GM06990 (cell line): ENCODE measurements around the gene GPD1.
A peak's percentile ranks its signal among the peaks of the same experiment; 100 is the strongest.

Experiments
- DNase-seq: peaks from one replicate; pipeline ENCODE4 v3.0.0-alpha.2; 2011; ENCODE audit not compliant: insufficient read length; ENCODE audit errors: extremely low read depth
- H3K27me3 ChIP-seq: replicated peaks from 2 replicates; pipeline ENCODE4 v1.6.0; 2011; ENCODE audit warnings: low read length; ENCODE audit not compliant: control insufficient read depth, insufficient read depth
- H3K36me3 ChIP-seq: 2 replicates; pipeline ENCODE4 v1.5.1; 2011; ENCODE audit warnings: low read length; ENCODE audit not compliant: control insufficient read depth, insufficient read depth
- H3K4me3 ChIP-seq: replicated peaks from 2 replicates; pipeline ENCODE4 v1.5.1; 2011; ENCODE audit warnings: low read depth, mild to moderate bottlenecking, control low read depth, low read length
- CTCF ChIP-seq: IDR thresholded peaks from 2 replicates; pipeline ENCODE4 v1.5.1; 2011; ENCODE audit warnings: low read length, control low read depth, mild to moderate bottlenecking, inconsistent platforms; ENCODE audit not compliant: insufficient read depth, poor library complexity, severe bottlenecking

The GPD1 gene

GRCh38 chr12:50111693-50112455 is 8.1 kb downstream of the GPD1 start, which contains the start of gene COX14:
COX14 (plus strand) TSS chr12:50112236; CDS start chr12:50120044, 7,808 bp downstream.
- TF ChIP-seq CTCF = peak; percentile 96
- 0 out of 2 replicates have a peak, but pooled peaks cover 2% of the 10 kb centered on the region for H3K36me3 ChIP-seq
- peak within 1 kb of the TSS; percentile 100 for H3K4me3 ChIP-seq
- DNase-seq = peak; percentile 98
- H3K27me3 ChIP-seq = no peaks in the 10 kb centered on the region

- Histone ChIP-seq H3K4me3 (peak overlapping the region; percentile 100), H3K27me3 (no peaks in the 10 kb centered on the region), H3K36me3 (peaks cover 2% of the 10 kb centered on the region; the same call in 1 of the 2 replicates)
- no peak for DNase-seq
- no peak for TF ChIP-seq CTCF
Measured at GRCh38 chr12:50112456-50113218, 8.8 kb downstream of the GPD1 start.

GRCh38 chr12:50117057-50117622 is 13.3 kb downstream of the GPD1 start:
- TF ChIP-seq CTCF = no peak
- Histone ChIP-seq H3K4me3 (no peak overlapping the region), H3K27me3 (no peaks in the 10 kb centered on the region), H3K36me3 (peaks cover 5% of the 10 kb centered on the region)
- DNase-seq = no peak

- no peak for TF ChIP-seq CTCF
- Histone ChIP-seq H3K4me3 (no peak overlapping the region), H3K27me3 (no peaks in the 10 kb centered on the region), H3K36me3 (peaks cover 5% of the 10 kb centered on the region)
- no peak for DNase-seq
Measured at GRCh38 chr12:50119387-50119786, 15.6 kb downstream of the GPD1 start.

GRCh38 chr12:50120521-50120920 is 16.7 kb downstream of the GPD1 start:
- Histone ChIP-seq H3K36me3 (peaks cover 5% of the 10 kb centered on the region), H3K4me3 (no peak overlapping the region), H3K27me3 (no peaks in the 10 kb centered on the region)
- TF ChIP-seq CTCF = no peak
- no peak for DNase-seq
